GM21367 (cell line): ENCODE data around the gene NOL4L.

Source experiments
- ATAC-seq: cut with Tn5 transposase; IDR thresholded peaks from one replicate; pipeline ENCODE4 v1.9.1; 2021; ENCODE audit not compliant: unreplicated experiment

Gene NOL4L

GRCh38 chr20:32462900-32463641 is 122.1 kb downstream of the NOL4L start:
- ATAC-seq = no peak

DNA sequence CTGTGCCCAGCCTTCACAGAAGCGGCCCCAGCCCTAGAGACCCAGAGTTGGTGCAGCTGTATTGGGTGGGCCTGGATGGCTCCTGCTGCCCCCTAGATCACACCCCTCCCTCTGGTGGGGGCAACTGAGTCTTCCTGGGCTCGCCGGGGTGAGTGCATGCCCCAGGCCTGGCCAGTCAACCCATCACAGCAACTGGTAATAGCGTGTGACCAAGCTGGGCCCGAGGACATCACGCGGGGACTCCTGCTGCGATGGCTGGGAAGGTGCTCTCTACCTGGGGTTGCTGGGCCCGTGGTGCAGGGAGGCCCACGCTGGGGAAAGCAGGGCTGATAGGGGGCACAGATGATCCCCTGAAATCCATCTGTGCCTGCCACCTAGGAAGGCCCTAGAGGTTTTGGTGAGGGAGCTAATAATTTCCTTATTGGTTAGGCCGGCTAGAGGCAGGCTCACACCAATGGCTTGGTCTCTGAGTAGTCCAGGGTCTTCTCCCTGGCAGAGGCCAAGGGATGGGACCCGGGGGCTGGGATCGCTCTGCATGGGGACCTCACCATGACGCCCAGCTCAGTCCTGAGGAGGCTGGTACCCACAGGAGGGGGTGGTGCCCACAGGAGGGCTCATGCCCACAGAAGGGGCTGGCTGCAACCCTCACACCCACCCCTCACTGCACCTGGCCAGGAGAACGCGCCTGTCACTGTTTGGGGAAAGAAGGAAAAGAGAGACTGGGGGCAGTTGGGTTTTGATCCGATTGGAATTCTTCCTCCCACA is 123.1 kb downstream of the NOL4L start:
- ATAC-seq = no peak

GRCh38 chr20:32460683-32461320 is 124.3 kb downstream of the NOL4L start:
- no peak for ATAC-seq

GRCh38 chr20:32460231-32460630 is 124.9 kb downstream of the NOL4L start:
- no peak for ATAC-seq

DNA sequence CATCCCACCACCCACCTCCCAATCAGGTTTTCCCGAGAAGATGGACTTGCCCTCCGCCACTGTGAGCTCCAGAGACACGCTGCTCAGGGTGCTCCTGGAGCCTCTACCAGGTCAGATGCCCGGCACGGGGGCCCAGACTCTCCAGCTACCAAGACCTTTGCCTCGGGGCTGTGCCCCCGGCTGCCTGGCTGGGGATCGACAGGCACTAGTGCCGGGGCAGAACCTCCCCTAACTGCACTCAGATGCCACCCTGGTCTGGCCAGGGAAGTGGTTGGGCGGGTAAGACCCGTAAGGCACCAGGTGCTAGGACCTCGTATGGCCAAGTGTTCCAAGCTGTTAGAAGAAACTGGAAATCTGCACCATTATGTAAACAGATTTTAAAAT is 126.3 kb downstream of the NOL4L start:
- ATAC-seq = no peak

- no peak for ATAC-seq
These were observed 126.9 kb downstream of the NOL4L start for GRCh38 chr20:32458061-32458836.

DNA sequence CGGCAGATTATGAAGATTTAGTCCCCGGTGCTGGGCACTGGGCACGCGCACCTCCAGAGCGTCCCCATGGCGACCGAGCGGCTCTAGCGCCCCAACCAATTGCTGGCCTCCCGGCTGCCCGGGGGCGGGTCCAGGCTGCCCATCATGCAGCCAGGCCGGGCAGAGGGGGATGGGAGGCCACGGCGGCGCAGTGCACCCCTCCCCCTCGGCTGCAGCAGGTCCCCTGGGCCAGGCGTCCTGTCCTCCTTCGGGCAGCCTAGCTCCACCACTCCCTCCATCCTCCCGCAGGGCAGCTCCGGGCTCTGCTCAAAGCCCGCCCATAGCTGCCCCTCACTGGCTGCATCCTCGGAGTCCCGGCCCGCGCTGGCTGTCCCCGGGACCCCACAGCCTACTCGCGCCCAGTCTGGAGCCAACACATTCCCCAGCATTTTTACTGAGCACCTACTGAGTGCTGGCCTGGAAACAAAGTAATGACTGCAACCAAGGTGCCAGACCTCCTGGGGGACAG is 127.6 kb downstream of the NOL4L start:
- ATAC-seq = no peak

DNA sequence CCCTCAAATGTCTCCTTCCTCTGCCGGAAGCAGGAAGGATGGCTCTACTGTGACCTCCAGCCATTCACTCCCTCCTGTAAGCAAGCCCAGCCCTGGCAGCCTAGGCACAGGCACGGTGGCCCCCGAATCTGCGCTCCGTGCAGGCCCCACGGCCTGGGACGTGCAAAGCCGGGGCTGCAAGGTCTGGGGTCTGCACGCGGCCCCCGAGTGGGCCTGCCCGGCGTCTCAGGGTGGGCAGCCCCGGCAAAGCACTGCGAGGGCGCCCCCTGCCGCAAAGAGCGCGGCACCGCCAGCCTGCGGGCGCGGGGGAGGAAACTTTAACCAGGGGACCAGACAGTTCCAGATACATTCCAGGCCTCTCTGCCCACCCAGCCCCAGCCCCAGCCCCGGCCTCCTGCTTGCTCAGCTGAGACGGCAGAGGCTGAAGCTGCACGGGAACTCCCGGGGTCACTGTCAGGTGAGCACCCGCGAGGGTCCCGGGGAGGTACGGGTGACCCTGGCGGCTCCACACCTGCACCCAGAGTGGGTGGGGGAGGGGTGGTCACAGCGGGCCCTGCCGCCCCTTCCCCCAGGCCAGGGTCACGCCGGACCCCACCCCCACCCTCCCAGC is 128.2 kb downstream of the NOL4L start:
- no peak for ATAC-seq

DNA sequence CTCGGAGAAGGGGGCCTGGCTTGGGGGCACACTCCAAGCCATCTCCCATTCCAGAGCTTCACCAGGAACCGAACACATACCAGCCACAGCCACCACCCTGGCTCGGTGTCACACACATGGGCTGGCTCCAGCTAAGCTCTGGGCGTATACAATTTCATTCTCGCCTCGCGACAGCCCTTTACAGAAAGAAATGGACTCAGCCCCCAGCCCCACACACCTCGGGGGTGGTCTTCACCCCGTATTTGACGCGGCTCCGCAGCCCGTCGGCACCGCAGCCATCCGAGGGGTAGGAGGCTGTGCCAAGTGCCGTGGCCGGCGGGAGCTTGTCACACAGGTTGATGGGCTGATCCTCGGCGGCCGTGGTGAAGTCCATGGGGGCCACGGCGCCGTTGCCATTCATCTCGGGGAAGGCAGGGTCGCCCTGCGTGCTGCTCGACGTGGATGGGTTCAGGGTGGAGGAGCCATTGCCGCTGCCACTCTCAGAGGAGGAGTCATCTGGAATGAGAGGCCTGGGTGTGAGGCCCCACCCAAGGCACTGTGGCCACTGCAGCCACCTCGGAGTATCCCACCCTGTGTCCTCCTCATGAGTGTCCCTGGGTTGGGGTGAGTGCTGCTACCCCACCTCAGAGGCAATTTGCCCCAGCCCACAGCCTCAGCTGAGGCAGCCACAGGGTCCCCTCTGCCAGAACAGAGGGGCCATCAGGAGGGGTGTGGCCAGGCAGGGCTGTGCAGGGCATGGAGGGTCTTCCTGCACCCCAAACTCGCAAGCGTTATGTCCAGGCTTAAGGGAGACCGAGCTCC is 129.0 kb downstream of the NOL4L start:
- ATAC-seq = no peak

- ATAC-seq = no peak
These were observed 129.8 kb downstream of the NOL4L start for GRCh38 chr20:32455171-32455900.

DNA sequence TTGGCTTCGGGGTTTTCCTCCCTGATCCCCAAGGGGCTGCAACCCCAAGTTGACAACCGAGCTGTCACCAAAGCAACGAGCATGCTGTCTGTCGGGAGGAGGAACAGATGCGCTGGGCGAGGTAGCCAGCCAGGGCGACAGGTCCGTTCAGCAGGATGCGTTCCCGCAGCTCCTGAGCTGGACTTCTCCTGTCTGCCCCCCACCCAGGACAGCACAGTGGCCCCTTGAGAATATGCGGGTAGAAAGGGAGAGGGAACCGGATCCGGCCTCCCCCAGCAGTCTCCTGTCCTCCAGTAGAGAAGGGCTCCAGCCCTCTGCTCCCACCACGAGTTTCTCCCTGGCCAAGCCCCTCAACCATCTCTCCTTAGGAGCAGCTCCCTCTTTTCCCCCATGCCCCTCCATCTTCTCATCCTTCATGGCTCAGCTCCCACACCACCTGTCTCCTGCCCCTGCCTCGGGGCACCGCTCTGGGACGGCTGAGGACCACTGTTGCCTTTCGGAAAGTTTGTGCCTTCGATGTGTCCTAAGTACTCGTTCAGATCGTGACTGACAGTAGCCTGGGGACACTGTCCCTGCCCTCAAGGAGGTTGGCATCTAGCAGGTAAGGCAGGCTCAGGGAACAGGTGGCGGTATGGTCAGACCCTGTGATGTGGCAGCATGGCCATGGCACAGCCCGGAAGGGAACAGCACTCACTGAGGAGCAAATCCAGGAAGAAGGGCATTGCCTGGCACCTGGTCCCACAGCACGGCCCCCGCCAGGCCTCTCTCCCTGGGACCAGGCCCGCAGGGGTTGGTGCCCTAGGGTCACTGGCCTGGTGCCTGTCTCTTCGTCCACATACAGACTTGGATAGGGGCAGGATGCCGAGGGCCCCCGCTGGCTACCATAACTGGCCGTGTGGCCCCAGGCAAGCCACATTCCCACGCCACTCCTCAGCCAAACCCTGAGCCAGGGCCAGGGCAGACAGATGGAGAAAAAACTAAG is 130.7 kb downstream of the NOL4L start:
- ATAC-seq = no peak

GRCh38 chr20:32453467-32454163 is 131.5 kb downstream of the NOL4L start:
- no peak for ATAC-seq

- no peak for ATAC-seq
These were observed 132.2 kb downstream of the NOL4L start for GRCh38 chr20:32452776-32453466.

DNA sequence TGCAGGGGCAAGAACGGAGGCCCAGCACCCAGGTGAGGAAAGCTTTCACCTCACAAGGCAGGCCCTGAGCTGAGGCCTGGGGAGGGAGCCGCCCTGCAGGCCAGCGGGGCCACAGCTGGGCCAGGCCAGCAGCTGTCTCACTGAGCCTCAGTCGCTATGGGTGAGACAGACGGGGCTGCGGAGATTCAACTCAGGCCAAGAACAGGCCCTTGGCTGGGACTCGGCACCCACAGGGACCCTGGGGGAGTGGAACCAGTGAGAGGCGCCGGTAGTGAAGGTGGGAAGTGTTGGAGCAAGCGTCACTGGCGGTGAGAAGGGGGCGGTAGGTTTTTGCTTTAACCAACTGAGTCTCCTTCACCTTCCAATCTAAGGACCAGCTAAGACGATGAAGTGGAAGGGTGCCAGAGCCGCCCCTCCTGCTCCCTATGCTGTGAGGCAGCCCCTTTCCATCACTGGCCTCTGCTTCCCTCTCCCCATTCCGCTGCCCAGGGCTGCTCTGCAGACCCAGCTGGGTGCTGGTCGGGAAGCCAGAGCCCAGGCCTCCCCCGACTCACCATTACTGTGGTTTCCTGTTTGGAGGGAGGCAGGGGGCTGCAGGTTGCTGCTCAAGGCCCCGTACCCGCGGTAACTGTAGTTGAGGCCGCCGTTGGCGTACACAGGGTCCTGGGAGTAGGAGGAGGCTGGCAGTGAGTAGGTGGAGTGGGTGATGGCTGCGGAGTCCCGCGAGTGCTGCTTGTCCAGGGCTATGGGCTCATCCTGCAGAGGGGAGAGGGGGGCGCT is 133.3 kb downstream of the NOL4L start:
- ATAC-seq = no peak

DNA sequence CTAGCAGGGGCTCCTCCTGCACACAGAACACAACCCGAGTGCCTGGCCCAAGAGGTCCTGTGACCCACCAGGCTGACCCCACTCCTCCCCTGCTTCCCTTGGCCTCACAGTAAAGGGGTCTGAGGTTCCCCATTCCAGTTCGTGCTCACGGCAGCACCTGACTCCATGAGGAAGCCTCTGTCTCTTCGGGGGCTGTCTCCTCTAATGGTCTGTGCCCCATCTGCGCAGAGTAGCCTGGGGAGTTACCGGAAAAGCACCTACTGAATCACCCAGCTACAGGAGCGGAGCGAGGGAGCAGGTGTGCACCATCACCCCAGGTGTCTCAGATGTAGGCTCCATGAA is 133.8 kb downstream of the NOL4L start:
- no peak for ATAC-seq

DNA sequence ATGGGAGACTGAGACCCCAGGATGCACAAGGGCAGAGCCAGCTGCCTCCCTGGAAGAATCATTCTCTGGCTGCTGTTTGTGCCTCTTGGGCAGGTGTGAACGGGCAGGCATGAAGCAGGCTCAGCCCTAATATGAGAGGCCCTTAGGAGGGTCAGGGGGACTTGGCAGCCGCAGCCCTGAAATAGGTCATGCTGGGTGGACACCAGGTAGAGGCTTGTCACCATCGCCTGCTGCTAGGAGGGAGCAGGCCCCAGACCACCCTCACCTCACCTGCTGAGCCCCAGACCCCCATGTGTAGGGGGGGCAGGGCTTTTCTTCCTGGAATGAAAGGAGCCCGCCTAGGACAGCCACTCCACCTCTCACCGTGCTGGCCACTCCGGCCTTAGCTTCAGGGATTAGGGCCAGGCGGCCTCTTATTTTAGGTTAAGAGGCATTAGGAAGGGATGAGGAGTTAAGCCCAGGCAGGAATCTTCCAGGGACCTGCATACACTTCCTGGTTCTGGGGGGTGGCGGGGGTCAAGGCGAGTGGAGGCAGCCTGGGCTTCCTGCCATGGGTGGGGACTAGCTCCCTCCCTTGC is 134.6 kb downstream of the NOL4L start:
- ATAC-seq = no peak
